IMR-90 (cell line): Measurements from ENCODE around the gene L1CAM. TPM values are rescaled to one million over a fixed set of nuclear protein-coding genes. Genes with fewer than 3 reads are reported as not detected.

ENCODE experiments used
- ATAC-seq: fragments of 200-7000 bp; cut with Tn5 transposase; 2 replicates; pipeline ENCODE4 v1.9.1; 2020; ENCODE audit warnings: low read depth, mild to moderate bottlenecking, moderate library complexity
- BruUV-seq: library from RNA; stranded (reverse); fragments of 400-500 nt; replicated peaks from 2 replicates; lab custom pipeline; 2021; lab: Mats Ljungman, UMichigan
- CTCF ChIA-PET: fragments of 300-600 bp; formaldehyde crosslinking; extraction: SDS; loops from one replicate; lab custom pipeline; 2021; ENCODE audit warnings: antibody characterized with exemption; lab: Yijun Ruan, JAX
- POLR2A ChIA-PET: fragments of 300-600 bp; sonication (Branson Sonifier 250); formaldehyde crosslinking; loops from one replicate; lab custom pipeline; 2022; ENCODE audit warnings: antibody characterized with exemption; ENCODE audit not compliant: unreplicated experiment; lab: Charles Lee
- DNase-seq: peaks from one replicate; pipeline ENCODE4 v3.0.0; 2013
- H2AFZ ChIP-seq: replicated peaks from 2 replicates; pipeline ENCODE3; 2013; ENCODE audit warnings: low read length, mild to moderate bottlenecking; ENCODE audit not compliant: poor library complexity
- H2AK5ac ChIP-seq: 2 replicates; pipeline ENCODE4 v1.6.1; 2013; ENCODE audit warnings: low read depth, low read length, inconsistent platforms
- H2AK9ac ChIP-seq: replicated peaks from 2 replicates; pipeline ENCODE3; 2013; ENCODE audit warnings: mild to moderate bottlenecking, low read depth, low read length, moderate library complexity; ENCODE audit not compliant: poor library complexity
- H2BK120ac ChIP-seq: 2 replicates; pipeline ENCODE4 v1.6.1; 2013; ENCODE audit warnings: low read depth, low read length, inconsistent platforms
- H2BK15ac ChIP-seq: 3 replicates; pipeline ENCODE4 v1.6.1; 2013; ENCODE audit warnings: low read depth, low read length, inconsistent platforms
- H2BK20ac ChIP-seq: 2 replicates; pipeline ENCODE4 v1.6.1; 2013; ENCODE audit warnings: low read depth, mild to moderate bottlenecking, inconsistent platforms, low read length, moderate library complexity
- H2BK5ac ChIP-seq: 2 replicates; pipeline ENCODE4 v1.6.1; 2013; ENCODE audit warnings: mild to moderate bottlenecking, low read depth, low read length, inconsistent platforms; ENCODE audit not compliant: poor library complexity, severe bottlenecking
- H3K14ac ChIP-seq: replicated peaks from 2 replicates; pipeline ENCODE4 v1.6.1; 2013; ENCODE audit warnings: low read depth, low read length, inconsistent platforms
- H3K18ac ChIP-seq: 2 replicates; pipeline ENCODE4 v1.6.1; 2013; ENCODE audit warnings: low read depth, low read length, control low read depth
- H3K23ac ChIP-seq: 2 replicates; pipeline ENCODE4 v1.6.1; 2013; ENCODE audit warnings: low read depth, low read length, inconsistent platforms
- H3K27ac ChIP-seq: 2 replicates; pipeline ENCODE4 v1.5.1; 2013; ENCODE audit warnings: mild to moderate bottlenecking, control low read depth, low read length; ENCODE audit not compliant: insufficient read depth
- H3K27me3 ChIP-seq: 2 replicates; pipeline ENCODE4 v1.6.1; 2013; ENCODE audit warnings: low read length; ENCODE audit not compliant: control insufficient read depth, insufficient read depth
- H3K36me3 ChIP-seq: 2 replicates; pipeline ENCODE4 v1.6.1; 2013; ENCODE audit warnings: low read length, mixed read lengths; ENCODE audit not compliant: control insufficient read depth, insufficient read depth
- H3K4ac ChIP-seq: 2 replicates; pipeline ENCODE4 v1.6.1; 2013; ENCODE audit warnings: low read depth, low read length, inconsistent platforms
- H3K4me1 ChIP-seq: 2 replicates; pipeline ENCODE4 v1.6.1; 2013; ENCODE audit warnings: low read length, mixed read lengths; ENCODE audit not compliant: control insufficient read depth, insufficient read depth
- H3K4me2 ChIP-seq: 2 replicates; pipeline ENCODE4 v1.6.1; 2013; ENCODE audit warnings: low read depth, mild to moderate bottlenecking, control low read depth, low read length, moderate library complexity
- H3K4me3 ChIP-seq: 2 replicates; pipeline ENCODE4 v1.5.1; 2013; ENCODE audit warnings: low read depth, mild to moderate bottlenecking, control low read depth, low read length, moderate library complexity; ENCODE audit not compliant: insufficient read depth
- H3K56ac ChIP-seq: 2 replicates; pipeline ENCODE4 v1.6.1; 2013; ENCODE audit warnings: low read length, inconsistent platforms; ENCODE audit not compliant: insufficient read depth; ENCODE audit errors: extremely low read depth
- H3K79me1 ChIP-seq, 2 experiments: 2 replicates each; pipeline ENCODE4 v1.6.1; 2013; ENCODE audit warnings: low read length in 2 of 2, inconsistent platforms in 1 of 2, low read depth in 1 of 2
- H3K9ac ChIP-seq: 2 replicates; pipeline ENCODE4 v1.6.1; 2013; ENCODE audit warnings: low read depth, low read length, control low read depth
- H3K9me1 ChIP-seq: 2 replicates; pipeline ENCODE4 v1.6.1; 2013; ENCODE audit warnings: low read length, inconsistent platforms; ENCODE audit not compliant: insufficient read depth
- H3K9me3 ChIP-seq: 2 replicates; pipeline ENCODE4 v1.6.1; 2013; ENCODE audit warnings: low read length; ENCODE audit not compliant: control insufficient read depth, insufficient read depth
- H4K20me1 ChIP-seq: 2 replicates; pipeline ENCODE4 v1.6.1; 2013; ENCODE audit warnings: low read length, inconsistent platforms; ENCODE audit not compliant: insufficient read depth
- H4K5ac ChIP-seq: 2 replicates; pipeline ENCODE4 v1.6.1; 2013; ENCODE audit warnings: mild to moderate bottlenecking, low read depth, low read length, control low read depth
- H4K8ac ChIP-seq, 2 experiments: 2 replicates each; pipeline ENCODE4 v1.6.1; 2013; ENCODE audit warnings: low read depth in 2 of 2, low read length in 2 of 2, control low read depth in 1 of 2, inconsistent platforms in 1 of 2
- H4K91ac ChIP-seq: 2 replicates; pipeline ENCODE4 v1.6.1; 2013; ENCODE audit warnings: low read depth, low read length, inconsistent platforms; ENCODE audit not compliant: insufficient read depth
- BHLHE40 ChIP-seq: fragments of 150-350 bp; IDR thresholded peaks from 2 replicates; pipeline ENCODE4 v1.6.1; 2016; ENCODE audit warnings: mild to moderate bottlenecking, low read depth, low read length
- CEBPB ChIP-seq: IDR thresholded peaks from 2 replicates; pipeline ENCODE4 v1.6.1; 2012; ENCODE audit warnings: low read depth, low read length, improper control_type of control experiment
- CHD1 ChIP-seq: IDR thresholded peaks from 2 replicates; pipeline ENCODE4 v1.6.1; 2012; ENCODE audit warnings: low read depth, low read length, improper control_type of control experiment
- CTCF ChIP-seq: conservative IDR thresholded peaks from 2 replicates; pipeline ENCODE4 v1.5.1; 2012; ENCODE audit warnings: mild to moderate bottlenecking, low read depth, low read length, improper control_type of control experiment
- FOS ChIP-seq: fragments of 150-350 bp; IDR thresholded peaks from 2 replicates; pipeline ENCODE4 v1.6.1; 2016; ENCODE audit warnings: low read depth, low read length
- MAFK ChIP-seq: IDR thresholded peaks from 2 replicates; pipeline ENCODE4 v1.6.1; 2012; ENCODE audit warnings: low read depth, low read length, improper control_type of control experiment
- MXI1 ChIP-seq: IDR thresholded peaks from 2 replicates; pipeline ENCODE4 v1.6.1; 2012; ENCODE audit warnings: low read depth, mild to moderate bottlenecking, low read length, moderate library complexity, borderline replicate concordance
- NFE2L2 ChIP-seq: fragments of 150-350 bp; IDR thresholded peaks from 2 replicates; pipeline ENCODE4 v1.6.1; 2016; ENCODE audit warnings: low read depth, mild to moderate bottlenecking, low read length
- POLR2A ChIP-seq: IDR thresholded peaks from 2 replicates; pipeline ENCODE4 v1.6.1; 2012; ENCODE audit warnings: mild to moderate bottlenecking, low read depth, low read length
- RAD21 ChIP-seq: IDR thresholded peaks from 2 replicates; pipeline ENCODE4 v1.6.1; 2012; ENCODE audit warnings: low read length, improper control_type of control experiment
- RFX5 ChIP-seq: IDR thresholded peaks from 2 replicates; pipeline ENCODE4 v1.8.0; 2012; ENCODE audit warnings: low read depth, mild to moderate bottlenecking, low read length, moderate library complexity
- SMC3 ChIP-seq: fragments of 150-350 bp; IDR thresholded peaks from 2 replicates; pipeline ENCODE4 v1.6.1; 2016; ENCODE audit warnings: low read depth, mild to moderate bottlenecking, antibody characterized with exemption, low read length, moderate library complexity
- USF2 ChIP-seq: fragments of 150-350 bp; IDR thresholded peaks from 2 replicates; pipeline ENCODE4 v1.6.1; 2017; ENCODE audit warnings: mild to moderate bottlenecking, antibody characterized with exemption, low read length, low read depth
- WGBS, 2 experiments: methylation state at CpG; one replicate each; pipeline versions ENCODE4 v1.1.5 to v1.1.7; 2013; ENCODE audit warnings: missing lambda C conversion rate in 2 of 2; ENCODE audit not compliant: insufficient read length in 1 of 2; ENCODE audit errors: extremely low coverage in 2 of 2; 5-methylcytosine and 5-hydroxymethylcytosine counted together
- dilution Hi-C: fragments of 300-500 bp; cut with HindIII; formaldehyde crosslinking; loops from one replicate; pipeline ENCODE4 v1.14.3; 2018; ENCODE audit warnings: low sequenced_read_pairs; ENCODE audit not compliant: unreplicated experiment
- in situ Hi-C: fragments of 300-500 bp; cut with MboI; formaldehyde crosslinking; loops from 3 replicates; pipeline ENCODE4 v1.14.3; 2019; ENCODE audit warnings: low sequenced_read_pairs, inconsistent platforms, mixed read lengths
- intact Hi-C: fragments of 100-400 bp; cut with micrococcal nuclease; formaldehyde crosslinking; loops from 2 replicates; pipeline ENCODE4 v1.10.0; 2022
- polyA plus RNA-seq, 3 experiments: library from polyadenylated mRNA; depleted of rRNA; stranded (reverse); fragments of >200 nt; gene quantifications; 2 replicates each; pipeline ENCODE4 v1.2.3, GENCODE V29; 2012; ENCODE audit warnings: low replicate concordance in 1 of 3
- total RNA-seq: library from RNA; depleted of rRNA; stranded (reverse); fragments of >200 nt; gene quantifications from 2 replicates; pipeline ENCODE4 v1.2.3, GENCODE V29; 2012
- TF ChIP-seq, protein P1 (sequence below): fragments of 150-350 bp; IDR thresholded peaks from 2 replicates; pipeline ENCODE4 v1.6.1; 2016; ENCODE audit warnings: low read depth, mild to moderate bottlenecking, low read length, moderate library complexity, borderline replicate concordance

Gene L1CAM
- total and polyA plus RNA-seq, 2 of the 4 experiments (the other 2 are of a cell fraction): 0.36 to 1.9 TPM

DNA sequence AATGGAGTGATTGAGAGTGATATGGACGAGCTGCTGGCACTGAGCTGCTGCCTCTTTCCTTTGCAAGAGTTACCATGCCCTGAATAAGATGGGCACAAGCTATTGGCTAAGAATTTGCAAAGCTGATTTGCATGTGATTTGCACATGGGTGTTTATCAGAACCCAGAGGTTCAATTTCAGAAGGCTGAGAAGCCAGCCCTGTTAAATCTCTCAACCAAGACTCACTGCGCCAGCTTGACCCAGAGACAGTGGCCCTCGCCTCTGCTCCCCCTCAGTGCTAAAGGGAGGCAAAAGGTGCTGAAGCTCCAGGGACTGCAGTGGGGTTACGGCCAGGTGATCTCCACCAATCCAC, 39.4 kb upstream of the L1CAM start:
- peaks cover 0 to 7% of the 10 kb centered on the region in 2 experiments; a peak in 2 of 4 replicates for H3K79me1 ChIP-seq
- H2BK5ac ChIP-seq: no peak overlapping the region
- no peak for ATAC-seq
- no peaks in the 10 kb centered on the region; the same call in none of the 2 replicates for H4K20me1 ChIP-seq
- no peak overlapping the region for H2BK20ac ChIP-seq
- H4K8ac ChIP-seq: no peak overlapping the region
- intact Hi-C loops: loop anchor here (5.0 kb wide), 1 partner anchor 133 kb away; the partner anchor contains the start of genes IDH3G and SSR4
- H3K23ac ChIP-seq: no peak overlapping the region
- ChIA-PET CTCF (no interaction called here), POLR2A (no interaction called here)
- no peak overlapping the region for H2AK9ac ChIP-seq
- no peak overlapping the region for H3K4ac ChIP-seq
- no peak overlapping the region for H2BK15ac ChIP-seq
- H2BK120ac ChIP-seq: no peak overlapping the region
- H3K9me1 ChIP-seq: no peaks in the 10 kb centered on the region; the same call in 1 of the 2 replicates
- no peak overlapping the region for H3K9ac ChIP-seq
- 86% methylated on average over 1 of the region's 4 CpGs; no CpG with 5 or more reads in 1 of the 2 experiments for WGBS, 2 experiments
- TF ChIP-seq RFX5: no peak
- no peak for TF ChIP-seq SMC3
- no peak for TF ChIP-seq BHLHE40
- TF ChIP-seq MXI1: no peak
- TF ChIP-seq, protein P1, sequence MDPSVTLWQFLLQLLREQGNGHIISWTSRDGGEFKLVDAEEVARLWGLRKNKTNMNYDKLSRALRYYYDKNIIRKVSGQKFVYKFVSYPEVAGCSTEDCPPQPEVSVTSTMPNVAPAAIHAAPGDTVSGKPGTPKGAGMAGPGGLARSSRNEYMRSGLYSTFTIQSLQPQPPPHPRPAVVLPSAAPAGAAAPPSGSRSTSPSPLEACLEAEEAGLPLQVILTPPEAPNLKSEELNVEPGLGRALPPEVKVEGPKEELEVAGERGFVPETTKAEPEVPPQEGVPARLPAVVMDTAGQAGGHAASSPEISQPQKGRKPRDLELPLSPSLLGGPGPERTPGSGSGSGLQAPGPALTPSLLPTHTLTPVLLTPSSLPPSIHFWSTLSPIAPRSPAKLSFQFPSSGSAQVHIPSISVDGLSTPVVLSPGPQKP: no peak
- no peak for TF ChIP-seq USF2
- no peak for TF ChIP-seq RAD21
- no peak for TF ChIP-seq CEBPB
- TF ChIP-seq FOS: no peak
- no peak for TF ChIP-seq POLR2A
- no peak for TF ChIP-seq CHD1
- no peak for TF ChIP-seq CTCF
- TF ChIP-seq MAFK: no peak
- no peak for TF ChIP-seq NFE2L2
- dilution Hi-C loops: no loop called here
- no peak overlapping the region for H4K5ac ChIP-seq
- H2AK5ac ChIP-seq: no peak overlapping the region
- no peak overlapping the region for H2AFZ ChIP-seq
- no peaks in the 10 kb centered on the region for H3K9me3 ChIP-seq
- H3K36me3 ChIP-seq: peaks cover 6% of the 10 kb centered on the region; the same call in 1 of the 2 replicates
- H3K4me3 ChIP-seq: no peak overlapping the region
- no peak overlapping the region for H3K18ac ChIP-seq
- H3K4me2 ChIP-seq: no peak overlapping the region
- BruUV-seq: no TSS peak
- in situ Hi-C loops: no loop called here
- peaks cover 3% of the 10 kb centered on the region; the same call in 1 of the 2 replicates for H3K27me3 ChIP-seq
- no peak overlapping the region for H3K27ac ChIP-seq
- H3K14ac ChIP-seq: no peak overlapping the region
- H3K4me1 ChIP-seq: peaks cover 2% of the 10 kb centered on the region
- DNase-seq: no peak
- H4K91ac ChIP-seq: no peak overlapping the region
- no peak overlapping the region for H3K56ac ChIP-seq
